Tibial nerve (tissue), 3 donors: ENCODE results near the gene ZNF497.

Source experiments
- POLR2A ChIP-seq, 2 donors: fragments of 450-650 bp; IDR thresholded peaks; one replicate each; pipeline ENCODE4 v1.6.1; 2017; ENCODE audit warnings: antibody characterized with exemption in 2 of 2, mild to moderate bottlenecking in 2 of 2, moderate library complexity in 2 of 2
- TF ChIP-seq, protein P1 (sequence below), 5 experiments: fragments of 200-600 bp in 3 of 5; fragments of 450-650 bp in 2 of 5; sonication (generic) in 3 of 5; IDR thresholded peaks; one replicate each; pipeline ENCODE4 v1.5.1; 2016 to 2019; ENCODE audit warnings: antibody characterized with exemption in 5 of 5, mild to moderate bottlenecking in 3 of 5, moderate library complexity in 2 of 5

DNA sequence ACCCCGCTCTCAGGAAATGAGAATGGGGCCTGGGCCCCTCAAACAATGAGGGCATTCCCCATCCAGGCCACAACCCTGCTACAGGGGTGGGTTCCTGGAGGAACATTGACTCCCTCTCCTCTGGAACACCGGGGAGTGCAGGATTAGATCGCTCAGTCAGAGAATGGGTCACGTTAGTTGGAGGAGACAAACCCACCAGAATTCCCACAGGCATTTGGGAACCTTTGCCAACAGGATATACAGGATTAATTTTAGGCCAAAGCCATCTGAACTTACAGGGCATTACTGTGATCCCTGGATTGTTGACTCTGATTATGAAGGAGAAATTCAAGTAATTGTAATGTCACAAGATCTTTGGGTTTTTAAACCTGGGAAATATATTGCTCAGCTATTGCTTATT, 54.8 kb downstream of the ZNF497 start:
- TF ChIP-seq, protein P1, sequence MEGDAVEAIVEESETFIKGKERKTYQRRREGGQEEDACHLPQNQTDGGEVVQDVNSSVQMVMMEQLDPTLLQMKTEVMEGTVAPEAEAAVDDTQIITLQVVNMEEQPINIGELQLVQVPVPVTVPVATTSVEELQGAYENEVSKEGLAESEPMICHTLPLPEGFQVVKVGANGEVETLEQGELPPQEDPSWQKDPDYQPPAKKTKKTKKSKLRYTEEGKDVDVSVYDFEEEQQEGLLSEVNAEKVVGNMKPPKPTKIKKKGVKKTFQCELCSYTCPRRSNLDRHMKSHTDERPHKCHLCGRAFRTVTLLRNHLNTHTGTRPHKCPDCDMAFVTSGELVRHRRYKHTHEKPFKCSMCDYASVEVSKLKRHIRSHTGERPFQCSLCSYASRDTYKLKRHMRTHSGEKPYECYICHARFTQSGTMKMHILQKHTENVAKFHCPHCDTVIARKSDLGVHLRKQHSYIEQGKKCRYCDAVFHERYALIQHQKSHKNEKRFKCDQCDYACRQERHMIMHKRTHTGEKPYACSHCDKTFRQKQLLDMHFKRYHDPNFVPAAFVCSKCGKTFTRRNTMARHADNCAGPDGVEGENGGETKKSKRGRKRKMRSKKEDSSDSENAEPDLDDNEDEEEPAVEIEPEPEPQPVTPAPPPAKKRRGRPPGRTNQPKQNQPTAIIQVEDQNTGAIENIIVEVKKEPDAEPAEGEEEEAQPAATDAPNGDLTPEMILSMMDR (IDR thresholded peaks at IDR 0.05) = no peak
- no peak for TF ChIP-seq POLR2A (IDR thresholded peaks at IDR 0.05)
